Epithelial cell of prostate (primary cell): Measurements from ENCODE around the gene KCNIP2.

ENCODE experiments used
- DNase-seq: peaks from one replicate; pipeline ENCODE4 v3.0.0-alpha.2; 2011; ENCODE audit warnings: low read depth, low spot score
- H3K27ac ChIP-seq: fragments of 450-650 bp; 2 replicates; pipeline ENCODE4 v1.5.1; 2017; ENCODE audit warnings: mild to moderate bottlenecking

KCNIP2 gene

DNA sequence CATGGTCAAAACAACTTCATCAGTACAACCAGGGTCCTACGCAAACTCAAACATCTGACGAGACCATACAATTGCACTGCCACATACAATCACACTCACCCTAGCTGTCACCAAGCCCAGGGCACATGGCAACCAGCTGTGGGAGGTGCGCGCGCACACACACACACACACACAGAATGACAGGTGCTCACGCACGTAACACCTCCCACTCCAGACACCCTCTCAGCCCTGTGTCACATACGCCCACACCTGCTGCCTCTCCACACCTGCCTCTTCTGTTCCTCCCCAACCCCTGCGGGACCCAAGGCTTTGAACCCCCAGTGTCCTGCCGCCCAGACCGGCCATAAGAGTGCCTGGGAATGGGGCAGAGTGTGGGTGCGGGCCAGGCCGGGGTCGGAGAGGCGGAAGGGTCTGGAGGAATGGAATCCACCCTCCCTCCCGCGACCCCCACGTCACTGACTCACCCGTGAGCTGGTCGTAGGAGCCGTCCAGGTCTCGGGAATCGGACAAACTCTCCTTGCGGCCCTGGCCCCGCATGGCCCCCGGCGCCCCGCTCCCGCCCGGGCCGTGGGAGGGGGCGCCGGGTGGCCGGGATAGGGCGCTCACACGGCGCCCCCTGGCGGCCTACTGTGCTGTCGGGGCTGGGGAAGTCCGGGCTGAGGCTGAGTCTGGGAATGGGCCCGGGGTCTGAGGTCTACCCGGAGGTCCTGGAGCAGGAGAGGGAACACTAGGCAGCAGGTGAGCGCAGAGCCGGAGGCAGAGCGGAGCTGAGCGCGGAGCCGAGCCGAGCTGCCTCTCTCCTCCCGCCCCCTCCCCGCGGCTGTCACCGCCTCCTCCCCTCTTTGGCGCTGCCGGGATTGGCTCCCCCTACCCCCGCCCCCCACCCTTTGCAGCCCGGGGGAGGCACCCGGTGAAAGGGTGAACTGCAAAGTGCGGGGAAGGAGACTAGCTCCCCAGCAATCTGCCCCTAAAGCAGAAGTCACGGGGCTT, at the start of gene KCNIP2:
TSS of gene KCNIP2 (minus strand) at position 769 of the 990 bp plus-strand sequence. CDS start at position 537, 232 bp downstream.
- H3K27ac ChIP-seq = no peak within 1 kb of the TSS
- no peak for DNase-seq

DNA sequence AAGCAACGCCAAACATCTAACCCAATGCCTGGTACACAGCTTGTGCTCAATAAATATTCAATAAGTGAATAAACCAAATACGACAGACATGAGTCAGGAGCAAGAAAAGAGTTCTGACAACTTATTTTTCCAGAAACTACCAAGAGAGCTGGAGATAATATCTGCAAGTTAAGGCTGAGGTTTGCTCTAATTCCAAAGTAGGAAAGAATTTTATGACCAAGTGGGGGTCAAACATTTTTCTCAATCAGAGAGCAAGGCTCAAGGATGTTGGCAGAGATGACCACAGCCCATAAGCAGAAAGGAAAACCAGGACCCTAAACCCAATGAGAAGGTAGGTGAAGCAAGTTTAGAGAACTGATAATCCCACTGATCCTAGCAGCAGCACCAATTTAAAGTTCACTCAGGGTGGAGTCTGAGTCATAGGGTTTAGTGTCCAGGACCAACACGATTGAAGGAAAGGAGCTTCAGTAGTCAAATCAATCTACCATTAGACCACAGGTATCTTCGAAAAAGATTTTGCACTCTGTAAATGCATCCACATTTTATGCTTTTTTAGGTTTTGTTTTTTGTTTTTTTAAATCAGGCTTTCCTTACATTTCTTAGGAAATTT, 49.3 kb upstream of the KCNIP2 start:
- DNase-seq = no peak
- no peak overlapping the region for H3K27ac ChIP-seq

DNA sequence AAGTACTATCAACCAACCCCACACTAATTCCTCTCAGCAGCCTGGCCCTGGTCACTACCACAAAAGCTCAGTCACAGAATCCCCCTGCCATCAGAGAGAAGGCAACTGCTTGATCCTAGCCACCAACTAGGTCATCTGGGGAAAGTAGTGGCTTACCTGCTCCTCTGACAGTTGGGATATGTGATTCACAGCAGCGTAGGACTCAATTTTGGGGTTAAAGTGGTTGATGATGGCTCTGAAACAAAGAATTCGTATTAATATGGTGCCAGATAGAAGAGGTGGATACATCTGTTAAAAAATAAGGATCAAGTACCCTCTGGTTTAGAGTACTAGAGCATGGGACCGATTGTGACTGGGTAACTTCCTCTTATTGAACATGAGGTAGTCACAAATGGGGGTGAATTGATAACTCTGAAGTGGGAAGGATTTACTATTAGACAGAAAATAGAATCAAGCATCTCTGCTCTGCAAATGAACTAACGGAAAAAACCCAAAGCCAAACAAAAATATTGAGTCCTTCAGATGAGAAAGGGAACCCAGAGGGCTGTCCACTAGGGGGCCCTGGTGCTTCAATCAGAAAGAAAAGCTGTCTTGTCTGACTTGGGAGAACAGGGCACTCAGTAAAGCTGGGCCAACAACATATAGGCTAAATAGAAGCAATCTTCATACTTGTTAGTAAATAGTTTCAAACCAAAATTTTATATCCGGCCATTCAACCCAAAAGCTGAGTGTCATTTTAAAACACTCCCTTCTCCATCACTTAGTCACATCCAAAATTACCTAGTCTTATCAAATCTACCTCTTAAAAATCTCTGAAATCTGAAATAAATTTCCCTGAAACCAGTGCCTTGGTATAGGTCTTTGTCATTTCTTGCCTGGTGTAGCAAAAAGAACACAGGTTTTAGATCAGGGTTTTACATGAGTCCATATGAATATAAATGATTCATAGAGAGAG, 45.9 kb upstream of the KCNIP2 start:
- peak; percentile 12 for DNase-seq

GRCh38 chr10:101888251-101888949, 44.8 kb upstream of the KCNIP2 start:
- no peak overlapping the region for H3K27ac ChIP-seq
- no peak for DNase-seq

More for the DNA sequence above, 45.9 kb upstream of the KCNIP2 start:
- no peak overlapping the region for H3K27ac ChIP-seq

GRCh38 chr10:101887775-101888174, 44.2 kb upstream of the KCNIP2 start:
- DNase-seq = no peak
- H3K27ac ChIP-seq = no peak overlapping the region

GRCh38 chr10:101886521-101887312, 43.1 kb upstream of the KCNIP2 start:
- DNase-seq = no peak
- no peak overlapping the region for H3K27ac ChIP-seq

GRCh38 chr10:101881036-101881774, 37.6 kb upstream of the KCNIP2 start:
- no peak overlapping the region for H3K27ac ChIP-seq

DNA sequence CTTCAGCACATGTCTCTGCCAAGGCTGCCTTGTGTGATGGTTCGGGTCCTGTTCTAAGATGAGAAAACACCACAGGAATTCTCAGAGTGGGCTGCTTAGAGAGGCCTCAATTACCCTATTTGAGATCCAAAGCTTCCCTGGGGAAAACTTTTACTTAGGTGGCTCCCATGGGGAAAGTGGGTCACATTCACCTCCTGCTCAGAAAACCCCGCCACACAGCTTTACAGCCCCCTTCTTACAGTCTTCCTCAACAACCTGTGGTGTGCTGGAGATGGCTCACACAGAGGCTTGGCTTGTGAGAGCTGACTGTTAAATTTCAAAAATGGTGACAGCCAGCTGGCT, 36.6 kb upstream of the KCNIP2 start:
- peak overlapping the region; percentile 34 for H3K27ac ChIP-seq
- DNase-seq = no peak

More at GRCh38 chr10:101881036-101881774, 37.6 kb upstream of the KCNIP2 start:
- DNase-seq = no peak

GRCh38 chr10:101879456-101880231, 36.0 kb upstream of the KCNIP2 start:
- peak overlapping the region; percentile 34 for H3K27ac ChIP-seq
- no peak for DNase-seq

- DNase-seq = no peak
- no peak overlapping the region for H3K27ac ChIP-seq
Measured at GRCh38 chr10:101878869-101879268, 35.3 kb upstream of the KCNIP2 start.

DNA sequence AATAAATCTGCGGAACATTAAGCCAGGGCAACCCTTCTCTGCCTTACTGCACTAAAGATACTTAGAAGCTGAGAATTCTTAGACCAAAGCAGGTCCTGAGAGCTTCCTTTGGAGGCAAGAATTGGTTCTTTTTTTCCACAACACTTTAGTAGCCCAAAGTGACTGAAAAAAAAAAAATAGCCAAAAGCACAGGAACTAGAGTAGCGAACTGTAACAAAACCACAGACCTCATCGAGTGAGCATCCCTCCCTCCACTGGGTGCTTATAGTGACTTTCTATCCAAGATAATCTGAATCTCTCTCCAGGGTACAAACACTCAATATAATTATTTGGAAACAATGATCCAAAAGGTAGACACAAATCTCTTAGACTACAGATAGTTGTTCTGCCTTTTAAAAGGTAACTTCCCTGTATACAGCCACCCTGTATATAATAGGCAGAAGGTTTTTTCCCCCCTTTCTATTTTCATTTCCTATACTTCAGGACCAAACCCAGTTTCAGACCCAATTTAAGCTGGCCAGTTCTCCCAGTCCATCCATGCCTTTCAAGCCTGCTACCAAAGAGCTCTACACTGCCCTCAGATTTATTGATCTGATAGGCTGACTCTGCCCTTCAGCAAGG, 31.6 kb upstream of the KCNIP2 start:
- H3K27ac ChIP-seq = no peak overlapping the region
- DNase-seq = no peak

DNA sequence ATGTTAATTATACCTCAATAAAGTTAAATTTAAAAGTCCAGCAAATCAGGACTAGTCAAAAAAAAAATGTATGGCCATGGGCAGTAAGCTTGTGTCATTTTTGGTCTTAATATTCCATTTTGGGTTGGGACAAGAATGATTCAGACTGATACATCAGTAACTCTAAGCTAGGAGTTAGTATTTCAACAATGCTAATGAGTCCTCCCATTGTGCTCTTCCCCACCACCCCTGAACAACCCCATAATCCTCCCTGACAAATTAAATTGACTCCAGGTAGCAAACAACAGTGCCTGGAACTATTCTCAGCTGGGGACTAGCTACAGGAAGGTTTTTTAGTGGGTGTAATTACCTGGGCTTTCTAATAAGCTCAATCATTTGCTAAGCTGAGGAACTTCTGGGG, 30.7 kb upstream of the KCNIP2 start:
- DNase-seq = no peak
- no peak overlapping the region for H3K27ac ChIP-seq

DNA sequence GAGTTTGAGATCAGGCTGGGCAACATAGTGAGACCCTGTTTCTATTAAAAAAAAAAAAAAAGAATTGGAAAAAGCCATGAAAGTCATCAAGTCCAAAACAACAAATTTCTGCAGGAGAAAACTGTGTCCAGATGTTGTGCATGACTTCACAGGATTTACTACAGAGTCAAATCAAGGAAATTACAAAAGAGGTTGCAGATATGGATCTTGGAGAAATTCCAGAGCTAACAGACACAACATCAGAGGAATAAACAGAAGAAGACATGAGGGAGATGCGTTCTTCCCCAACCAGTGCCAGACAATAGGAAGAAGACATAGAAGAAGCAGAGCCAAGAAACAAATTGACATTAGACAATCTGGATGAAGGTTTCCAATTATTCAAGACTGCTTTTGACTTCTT, 24.3 kb upstream of the KCNIP2 start:
- H3K27ac ChIP-seq = no peak overlapping the region
- DNase-seq = no peak

- no peak overlapping the region for H3K27ac ChIP-seq
- no peak for DNase-seq
Measured at GRCh38 chr10:101859530-101859929, 15.9 kb upstream of the KCNIP2 start.

DNA sequence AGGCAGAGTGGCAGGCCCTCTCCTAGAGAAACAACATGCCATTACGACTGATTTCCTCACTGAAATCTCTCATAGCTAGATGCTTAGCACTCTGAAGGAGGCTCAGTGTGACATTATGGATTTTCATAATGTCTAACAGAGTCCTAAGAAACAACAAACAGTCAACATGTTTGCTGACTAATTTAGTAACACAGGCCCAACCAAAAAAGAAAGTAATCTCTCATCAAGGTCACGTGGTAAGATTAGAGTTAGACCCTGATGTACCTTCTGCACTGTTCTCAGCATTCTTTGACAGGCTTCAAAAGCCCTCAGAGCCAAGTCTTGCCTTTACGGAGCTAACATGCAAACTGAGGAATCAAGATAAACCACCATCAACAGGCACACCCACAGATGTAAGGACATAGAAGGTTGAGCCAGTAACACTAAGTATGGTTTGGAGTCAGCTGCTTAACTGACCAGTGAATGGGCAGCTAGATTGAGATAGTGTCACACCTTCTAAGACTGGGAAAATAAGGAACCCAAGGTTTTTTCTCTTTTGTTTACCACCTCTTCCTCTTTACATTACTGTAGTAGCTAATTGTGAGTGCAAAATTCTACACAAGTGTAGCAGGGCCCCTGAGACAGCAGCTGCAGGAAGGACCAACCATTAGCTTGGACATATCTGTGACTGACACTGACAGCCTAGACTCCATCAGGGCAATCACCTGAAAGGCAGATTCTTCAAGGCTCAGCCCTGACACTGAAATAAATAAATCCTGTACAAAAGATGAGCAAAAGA, 15.3 kb upstream of the KCNIP2 start:
- no peak for DNase-seq
- H3K27ac ChIP-seq = no peak overlapping the region

GRCh38 chr10:101857802-101858476, 14.3 kb upstream of the KCNIP2 start:
- no peak overlapping the region for H3K27ac ChIP-seq
- no peak for DNase-seq
